Measurements from ENCODE around the gene FUZ. TPM values are rescaled to one million over a fixed set of nuclear protein-coding genes. Genes with fewer than 3 reads are reported as not detected.

Gene FUZ
- total and polyA plus RNA-seq, 2 experiments from 2014 or later: 19.5 to 20.4 TPM

DNA sequence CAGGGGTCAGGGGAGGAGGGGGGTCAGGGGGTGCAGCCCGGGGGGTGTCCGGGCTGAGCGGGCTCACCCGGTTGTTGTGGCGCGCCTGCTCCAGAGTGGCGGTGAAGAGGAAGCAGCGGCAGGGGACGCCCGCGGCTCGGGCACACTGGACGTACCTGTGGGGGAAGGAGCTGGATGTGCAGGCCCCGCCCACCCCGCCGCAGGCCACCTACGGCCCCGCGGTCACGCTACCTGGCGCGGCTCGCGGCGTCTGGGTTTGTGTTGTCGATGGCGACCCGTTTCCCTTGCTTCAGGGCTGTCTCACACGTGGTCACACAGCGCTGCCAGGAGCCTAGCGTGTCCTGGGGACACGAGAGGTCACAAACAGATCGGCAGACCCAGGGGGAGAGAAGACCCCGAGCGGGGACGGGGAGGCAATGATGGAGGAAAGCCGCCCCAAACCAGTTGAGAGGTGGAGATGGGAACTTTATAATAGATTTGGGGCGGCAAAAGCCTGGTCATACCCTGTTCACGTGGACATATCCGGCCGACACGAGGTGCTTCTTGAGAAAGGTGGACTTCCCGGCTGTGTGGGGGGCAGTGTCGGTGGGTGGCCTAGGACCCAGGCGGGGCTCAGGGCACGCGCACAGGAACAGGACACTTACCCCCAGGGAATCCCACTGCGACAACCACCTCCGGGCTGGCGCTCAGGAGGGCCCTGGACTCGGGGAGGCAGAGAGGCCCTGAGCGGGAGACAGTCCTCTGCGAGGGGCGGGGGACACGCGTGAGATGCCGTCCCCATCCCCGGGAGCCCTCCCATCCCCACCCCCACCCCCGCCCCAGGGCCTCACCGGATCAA is 48.7 kb upstream of the FUZ start:
- DNase-seq (ENCODE audit: low spot score): no peak
- Histone ChIP-seq H3K36me3 (replicated peaks; ENCODE audit: insufficient read depth, low read depth) (no peaks in the 10 kb centered on the region), H3K4me3 (no peak overlapping the region), H3K9me3 (ENCODE audit: low read depth) (no peaks in the 10 kb centered on the region), H4K20me1 (ENCODE audit: insufficient read depth, poor library complexity, severe bottlenecking) (peaks cover 21% of the 10 kb centered on the region), H2AFZ (no peak overlapping the region), H3K79me2 (peaks cover 28% of the 10 kb centered on the region), H3K27me3 (no peaks in the 10 kb centered on the region), H3K4me1 (ENCODE audit: insufficient read depth) (peaks cover 13% of the 10 kb centered on the region), H3K4me2 (no peak overlapping the region), H3K9me2 (replicated peaks; ENCODE audit: insufficient read depth) (no peaks in the 10 kb centered on the region), H3K27ac (peak overlapping the region; percentile 58)
- WGBS (ENCODE audit: low lambda C conversion rate, missing lambda C conversion rate): 92% methylated on average over 38 of the region's 60 CpGs
- TF ChIP-seq, protein P1, sequence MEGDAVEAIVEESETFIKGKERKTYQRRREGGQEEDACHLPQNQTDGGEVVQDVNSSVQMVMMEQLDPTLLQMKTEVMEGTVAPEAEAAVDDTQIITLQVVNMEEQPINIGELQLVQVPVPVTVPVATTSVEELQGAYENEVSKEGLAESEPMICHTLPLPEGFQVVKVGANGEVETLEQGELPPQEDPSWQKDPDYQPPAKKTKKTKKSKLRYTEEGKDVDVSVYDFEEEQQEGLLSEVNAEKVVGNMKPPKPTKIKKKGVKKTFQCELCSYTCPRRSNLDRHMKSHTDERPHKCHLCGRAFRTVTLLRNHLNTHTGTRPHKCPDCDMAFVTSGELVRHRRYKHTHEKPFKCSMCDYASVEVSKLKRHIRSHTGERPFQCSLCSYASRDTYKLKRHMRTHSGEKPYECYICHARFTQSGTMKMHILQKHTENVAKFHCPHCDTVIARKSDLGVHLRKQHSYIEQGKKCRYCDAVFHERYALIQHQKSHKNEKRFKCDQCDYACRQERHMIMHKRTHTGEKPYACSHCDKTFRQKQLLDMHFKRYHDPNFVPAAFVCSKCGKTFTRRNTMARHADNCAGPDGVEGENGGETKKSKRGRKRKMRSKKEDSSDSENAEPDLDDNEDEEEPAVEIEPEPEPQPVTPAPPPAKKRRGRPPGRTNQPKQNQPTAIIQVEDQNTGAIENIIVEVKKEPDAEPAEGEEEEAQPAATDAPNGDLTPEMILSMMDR (IDR thresholded peaks at IDR 0.05; ENCODE audit: poor library complexity): no peak
- TF ChIP-seq EZH2phosphoT487 (IDR thresholded peaks at IDR 0.05; ENCODE audit: low read depth, severe bottlenecking, unreplicated experiment) (no peak), EZH2 (IDR thresholded peaks at IDR 0.05; ENCODE audit: borderline replicate concordance) (no peak)

DNA sequence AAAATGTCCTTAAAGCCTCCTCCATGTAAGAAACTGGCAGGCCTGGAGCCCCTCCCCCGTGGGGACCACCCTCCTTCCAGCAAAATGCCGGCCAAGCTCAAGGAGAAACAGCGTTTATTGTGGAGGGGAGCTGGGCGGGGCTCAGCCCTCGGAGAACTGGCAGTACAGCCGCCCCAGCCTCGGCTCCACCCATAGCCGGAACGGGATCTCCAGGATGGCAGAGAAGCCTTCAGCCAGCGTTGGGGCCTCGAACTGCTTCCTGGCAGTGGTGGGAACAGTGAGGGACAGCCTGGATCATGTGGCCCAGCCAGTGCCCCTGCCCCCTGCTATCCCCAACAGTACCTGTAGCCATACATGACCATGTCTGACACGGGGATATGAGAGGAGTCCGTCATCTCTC is 48.0 kb upstream of the FUZ start:
- peak overlapping the region; percentile 58 for H3K27ac ChIP-seq
- no peaks in the 10 kb centered on the region for H3K27me3 ChIP-seq
- H3K4me1 ChIP-seq (ENCODE audit: insufficient read depth): peaks cover 6% of the 10 kb centered on the region
- no peak overlapping the region for H2AFZ ChIP-seq
- peak; percentile 71 for DNase-seq (ENCODE audit: low spot score)
- H3K9me3 ChIP-seq (ENCODE audit: low read depth): no peaks in the 10 kb centered on the region
- 47% methylated on average over 11 of the region's 13 CpGs for WGBS (ENCODE audit: low lambda C conversion rate, missing lambda C conversion rate)
- H4K20me1 ChIP-seq (ENCODE audit: insufficient read depth, poor library complexity, severe bottlenecking): peaks cover 28% of the 10 kb centered on the region
- H3K4me3 ChIP-seq: no peak overlapping the region
- H3K9me2 ChIP-seq (replicated peaks; ENCODE audit: insufficient read depth): no peaks in the 10 kb centered on the region
- H3K4me2 ChIP-seq: no peak overlapping the region
- H3K36me3 ChIP-seq (replicated peaks; ENCODE audit: insufficient read depth, low read depth): no peaks in the 10 kb centered on the region
- peaks cover 24% of the 10 kb centered on the region for H3K79me2 ChIP-seq
- TF ChIP-seq, protein P1 (IDR thresholded peaks at IDR 0.05; ENCODE audit: poor library complexity): no peak
- TF ChIP-seq EZH2phosphoT487 (IDR thresholded peaks at IDR 0.05; ENCODE audit: low read depth, severe bottlenecking, unreplicated experiment) (no peak), EZH2 (IDR thresholded peaks at IDR 0.05; ENCODE audit: borderline replicate concordance) (no peak)

DNA sequence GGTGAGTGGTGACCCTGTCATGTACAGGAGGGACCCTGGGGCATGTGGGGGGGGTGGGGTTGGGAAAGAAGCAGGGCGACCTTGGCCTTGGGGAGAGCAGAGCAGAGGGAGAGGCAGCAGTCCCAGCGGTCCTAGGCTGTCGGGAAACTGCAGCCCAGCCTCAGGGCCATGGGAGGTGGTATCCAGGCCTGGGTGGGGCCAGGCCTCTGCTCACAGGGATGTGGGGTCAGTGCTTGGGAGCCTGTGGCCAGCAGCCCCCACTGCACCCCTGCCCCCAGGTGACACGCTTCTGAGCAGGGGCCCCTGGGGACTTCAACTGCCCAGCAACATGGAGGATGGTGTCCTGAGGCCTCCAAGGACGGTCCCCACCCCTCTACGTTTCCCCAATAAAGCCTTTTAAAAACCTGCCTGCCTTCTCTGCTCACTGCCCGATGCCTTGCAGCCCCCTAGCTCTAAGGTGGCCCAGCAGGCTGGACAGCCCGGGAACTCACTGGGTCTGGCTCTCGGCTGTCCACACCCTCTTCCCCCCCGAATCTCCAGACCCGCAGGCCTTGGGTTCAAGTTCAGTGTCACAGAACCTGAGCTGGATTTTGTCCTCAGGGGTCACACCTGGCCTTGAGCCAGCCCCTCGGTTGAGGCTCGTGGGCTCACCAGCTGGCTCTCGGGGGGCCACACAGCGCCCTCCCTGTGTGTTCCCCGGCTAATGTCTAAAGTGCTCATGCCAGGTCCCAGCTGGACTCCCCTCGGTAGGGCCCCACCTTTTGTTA is 47.4 kb upstream of the FUZ start:
- H3K4me2 ChIP-seq: no peak overlapping the region
- no peak overlapping the region for H2AFZ ChIP-seq
- no peak for TF ChIP-seq EZH2 (IDR thresholded peaks at IDR 0.05; ENCODE audit: borderline replicate concordance)
- TF ChIP-seq, protein P1 (IDR thresholded peaks at IDR 0.05; ENCODE audit: poor library complexity): no peak
- TF ChIP-seq EZH2phosphoT487 (IDR thresholded peaks at IDR 0.05; ENCODE audit: low read depth, severe bottlenecking, unreplicated experiment): no peak
- H3K9me3 ChIP-seq (ENCODE audit: low read depth): no peaks in the 10 kb centered on the region
- H3K36me3 ChIP-seq (replicated peaks; ENCODE audit: insufficient read depth, low read depth): no peaks in the 10 kb centered on the region
- no peaks in the 10 kb centered on the region for H3K27me3 ChIP-seq
- H4K20me1 ChIP-seq (ENCODE audit: insufficient read depth, poor library complexity, severe bottlenecking): peaks cover 33% of the 10 kb centered on the region
- H3K9me2 ChIP-seq (replicated peaks; ENCODE audit: insufficient read depth): no peaks in the 10 kb centered on the region
- no peak for DNase-seq (ENCODE audit: low spot score)
- H3K79me2 ChIP-seq: peaks cover 25% of the 10 kb centered on the region
- H3K27ac ChIP-seq: peak overlapping the region; percentile 58
- H3K4me1 ChIP-seq (ENCODE audit: insufficient read depth): peaks cover 5% of the 10 kb centered on the region
- H3K4me3 ChIP-seq: no peak overlapping the region
- WGBS (ENCODE audit: low lambda C conversion rate, missing lambda C conversion rate): 71% methylated on average over 14 of the region's 17 CpGs
